Activated naive CD4-positive, alpha-beta T cell treated with Interleukin-2 at 50 U/mL for 16 hours (primary cell): ENCODE measurements around the gene FOXJ3.

Experiments used
- DNase-seq: peaks from one replicate; pipeline ENCODE4 v3.0.0-alpha.2; 2020

FOXJ3 gene

GRCh38 chr1:42335050-42335808 lies at the start of gene FOXJ3:
Gene FOXJ3 (minus strand): TSS chr1:42335235. CDS start chr1:42311093, 24,142 bp downstream.
- peak; percentile 94 for DNase-seq

- DNase-seq = no peak
Measured at GRCh38 chr1:42381280-42381673, 46.2 kb upstream of the FOXJ3 start.

- DNase-seq = peak; percentile 46
Measured at GRCh38 chr1:42380586-42381279, 45.7 kb upstream of the FOXJ3 start, which contains the start of gene RIMKLA. Gene RIMKLA (plus strand): TSS chr1:42380792. CDS start chr1:42380935, 143 bp downstream.

GRCh38 chr1:42379794-42380585 lies 45.0 kb upstream of the FOXJ3 start:
- no peak for DNase-seq

GRCh38 chr1:42372796-42373195 lies 37.8 kb upstream of the FOXJ3 start:
- no peak for DNase-seq

- no peak for DNase-seq
Measured at GRCh38 chr1:42370876-42371549, 36.0 kb upstream of the FOXJ3 start.

- DNase-seq = no peak
Measured at GRCh38 chr1:42369471-42369870, 34.4 kb upstream of the FOXJ3 start.

- no peak for DNase-seq
Measured at GRCh38 chr1:42368096-42368795, 33.2 kb upstream of the FOXJ3 start.

GRCh38 chr1:42365118-42365517 lies 30.1 kb upstream of the FOXJ3 start:
- no peak for DNase-seq

GRCh38 chr1:42364542-42364941 lies 29.5 kb upstream of the FOXJ3 start:
- DNase-seq = no peak

- DNase-seq = no peak
Measured at GRCh38 chr1:42364089-42364488, 29.1 kb upstream of the FOXJ3 start.

- DNase-seq = no peak
Measured at GRCh38 chr1:42359466-42359865, 24.4 kb upstream of the FOXJ3 start.

GRCh38 chr1:42358791-42359190 lies 23.8 kb upstream of the FOXJ3 start:
- DNase-seq = no peak

GRCh38 chr1:42350086-42350485 lies 15.1 kb upstream of the FOXJ3 start:
- no peak for DNase-seq

GRCh38 chr1:42348498-42348897 lies 13.5 kb upstream of the FOXJ3 start:
- DNase-seq = no peak

- no peak for DNase-seq
Measured at GRCh38 chr1:42343049-42343448, 8.0 kb upstream of the FOXJ3 start.

GRCh38 chr1:42340901-42341300 lies 5.9 kb upstream of the FOXJ3 start:
- DNase-seq = no peak

- no peak for DNase-seq
Measured at GRCh38 chr1:42340093-42340492, 5.1 kb upstream of the FOXJ3 start.

- DNase-seq = no peak
Measured at GRCh38 chr1:42336978-42337377, 1.9 kb upstream of the FOXJ3 start.

- DNase-seq = no peak
Measured at GRCh38 chr1:42335809-42336518, 929 bp upstream of the FOXJ3 start.

GRCh38 chr1:42334240-42335049 lies 590 bp downstream of the FOXJ3 start:
- DNase-seq = peak; percentile 40
